ENCODE measurements around the gene SAA2. TPM values are rescaled to one million over a fixed set of nuclear protein-coding genes. Genes with fewer than 3 reads are reported as not detected.
"Not testable (repeated sequence)": the region's sequence is repeated elsewhere in the genome, so short reads cannot be mapped to it uniquely, and the experiment has no call there.

Gene SAA2
- polyA plus RNA-seq, 1 donor, result not detected

GRCh38 chr11:18253233-18253632 is 4.8 kb upstream of the SAA2 start:
- no peak for DNase-seq (ENCODE audit: low read depth)

- DNase-seq (ENCODE audit: low read depth), result not testable (repeated sequence)
Measured at GRCh38 chr11:18247191-18247581, 1.3 kb downstream of the SAA2 start.

- DNase-seq (ENCODE audit: low read depth), result not testable (repeated sequence)
Measured at GRCh38 chr11:18246379-18247190, 1.9 kb downstream of the SAA2 start.

DNA sequence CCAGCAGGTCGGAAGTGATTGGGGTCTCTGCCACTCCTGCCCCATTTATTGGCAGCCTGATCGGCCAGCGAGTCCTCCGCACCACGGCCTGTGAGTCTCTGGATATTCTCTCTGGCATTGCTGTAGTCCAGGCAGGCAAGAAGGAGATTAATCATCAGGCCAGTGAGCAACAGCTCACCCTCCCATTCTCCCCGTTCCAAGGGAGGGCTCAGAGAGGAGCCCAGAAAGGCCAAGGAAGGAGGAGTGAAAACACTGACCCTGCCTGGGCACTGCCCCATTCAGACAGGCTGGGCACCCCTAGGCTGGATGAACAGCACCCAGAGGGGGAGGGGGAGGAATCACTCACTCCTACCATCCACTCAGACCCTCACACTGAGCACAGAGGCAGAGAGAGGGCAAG is 3.1 kb downstream of the SAA2 start:
- DNase-seq (ENCODE audit: low read depth), result no peak

GRCh38 chr11:18243783-18244362 is 4.6 kb downstream of the SAA2 start:
- DNase-seq (ENCODE audit: low read depth), result peak; percentile 1

- DNase-seq (ENCODE audit: low read depth), result no peak
Measured at GRCh38 chr11:18239655-18240054, 8.8 kb downstream of the SAA2 start.

DNA sequence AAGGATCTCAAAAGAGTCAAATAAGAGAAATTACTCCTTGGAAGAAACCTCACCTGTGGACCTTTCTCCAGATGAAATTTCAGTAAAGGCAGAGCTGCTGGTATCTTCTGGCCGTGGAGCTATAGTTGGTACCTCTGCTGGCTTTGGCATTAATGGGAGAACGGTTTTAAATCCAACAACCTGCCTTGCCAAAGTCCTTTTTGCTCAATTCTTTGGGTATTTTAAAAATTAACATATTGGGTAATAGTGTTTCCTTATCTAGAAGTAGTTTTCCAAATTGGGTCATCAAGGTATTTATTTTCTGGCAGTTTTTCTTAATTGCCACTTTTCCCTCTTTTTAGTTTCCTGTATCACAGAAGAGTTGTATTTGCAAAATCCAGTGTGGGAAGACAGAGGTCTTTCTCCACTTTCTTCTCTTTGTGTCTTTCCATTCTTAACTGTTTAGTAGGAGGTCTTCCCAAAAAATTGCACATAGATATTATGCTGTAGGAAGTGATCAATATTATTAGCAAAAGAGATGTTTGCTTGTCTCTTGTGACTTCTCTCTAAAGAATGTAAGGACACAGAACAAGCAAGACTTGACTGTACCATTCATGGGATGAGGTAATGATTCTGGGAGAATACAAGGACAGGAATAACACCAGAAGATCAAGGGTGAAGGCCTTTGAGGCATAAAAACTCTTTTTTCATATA is 11.7 kb downstream of the SAA2 start, which contains the start of gene SAA4:
TSS of gene SAA4 (minus strand) at position 139 of the 693 bp plus-strand sequence. CDS start 876 bp downstream, outside the sequence.
- DNase-seq (ENCODE audit: low read depth), result no peak

- DNase-seq (ENCODE audit: low read depth), result no peak
Measured at GRCh38 chr11:18235394-18236334, 12.8 kb downstream of the SAA2 start.

- no peak for DNase-seq (ENCODE audit: low read depth)
Measured at GRCh38 chr11:18233912-18234311, 14.6 kb downstream of the SAA2 start.

DNA sequence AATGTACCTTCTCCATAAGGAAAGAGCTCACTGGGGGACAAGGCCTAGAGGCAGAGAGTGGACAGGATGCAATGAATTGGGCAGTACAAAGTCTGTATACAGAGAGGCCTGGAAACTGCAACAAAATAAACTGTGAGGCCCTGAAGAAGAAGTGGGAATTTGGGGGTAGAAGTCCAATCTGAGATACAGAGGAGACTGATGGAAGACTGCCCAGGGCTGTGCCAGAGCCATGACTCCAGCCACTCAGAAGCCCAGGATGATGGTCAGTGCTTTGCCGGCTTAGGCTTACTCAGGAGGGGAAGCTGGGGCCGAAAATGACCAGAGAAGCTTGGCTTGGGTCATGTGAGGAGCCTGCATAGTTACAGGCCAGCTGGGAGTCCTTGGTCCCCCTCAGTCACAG is 17.6 kb downstream of the SAA2 start:
- DNase-seq (ENCODE audit: low read depth), result no peak

- DNase-seq (ENCODE audit: low read depth), result no peak
Measured at GRCh38 chr11:18229501-18229900, 19.0 kb downstream of the SAA2 start.

- DNase-seq (ENCODE audit: low read depth), result no peak
Measured at GRCh38 chr11:18225913-18226312, 22.6 kb downstream of the SAA2 start.

GRCh38 chr11:18223591-18224387 is 24.7 kb downstream of the SAA2 start:
- DNase-seq (ENCODE audit: low read depth), result no peak

DNA sequence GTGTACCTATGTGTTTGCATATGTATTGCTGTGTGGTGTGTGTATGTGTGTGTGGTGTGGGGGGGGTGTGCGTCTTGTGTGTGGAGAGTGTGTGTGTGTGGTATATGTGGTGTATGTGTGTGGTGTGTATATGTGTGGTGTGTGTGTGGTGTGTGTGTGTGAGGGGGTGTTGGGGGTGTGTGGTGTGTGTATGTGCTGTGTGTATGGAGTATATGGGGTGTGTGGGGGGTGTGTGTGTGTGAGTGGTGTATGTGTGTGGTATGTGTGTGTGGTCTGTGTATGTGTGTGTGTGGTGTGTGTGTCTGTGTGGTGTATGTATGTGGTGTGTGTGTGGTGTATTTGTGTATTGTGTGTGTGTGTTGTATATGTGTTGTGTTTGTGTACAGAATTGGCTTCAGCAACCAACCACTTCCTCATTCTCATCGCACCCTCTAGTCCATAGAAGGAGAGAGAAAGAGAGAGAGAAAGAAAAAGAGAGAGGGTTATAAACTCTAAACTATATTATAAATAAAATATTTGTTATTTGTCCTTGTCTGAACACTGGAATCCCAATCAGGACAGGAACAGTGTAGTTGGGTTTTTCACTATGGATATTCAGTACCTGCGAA is 25.6 kb downstream of the SAA2 start:
- DNase-seq (ENCODE audit: low read depth), result no peak

DNA sequence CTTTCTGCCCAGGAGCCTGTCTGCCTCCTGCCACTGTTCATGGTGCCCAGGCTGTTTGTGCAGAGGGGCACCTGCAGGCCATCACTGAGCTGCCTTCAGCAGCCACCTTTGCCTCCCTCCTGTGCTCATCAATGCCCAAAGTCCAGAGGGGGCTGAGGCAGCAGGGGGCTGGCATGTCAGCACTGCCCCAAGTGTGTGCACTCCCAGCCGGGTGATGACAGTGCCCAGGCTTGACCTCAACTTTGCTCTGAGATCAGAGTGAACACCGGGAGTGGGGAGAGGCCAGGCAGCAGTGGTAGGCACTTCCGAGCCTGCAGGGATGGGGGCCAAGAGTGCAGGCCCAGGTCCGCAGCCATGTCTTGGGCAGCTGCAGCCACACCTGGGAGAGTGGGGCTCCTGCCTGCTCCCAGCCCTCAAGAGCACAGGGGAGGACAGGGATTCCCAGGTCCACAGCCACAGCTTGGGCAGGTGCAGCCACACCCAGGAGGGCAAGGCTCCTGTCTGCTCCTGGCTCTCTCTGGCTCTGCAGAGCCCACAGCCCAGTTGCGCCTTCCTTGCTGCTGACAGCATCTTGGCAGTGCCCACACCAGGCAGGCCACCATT is 27.1 kb downstream of the SAA2 start:
- no peak for DNase-seq (ENCODE audit: low read depth)

- DNase-seq (ENCODE audit: low read depth), result no peak
Measured at GRCh38 chr11:18209058-18209457, 39.4 kb downstream of the SAA2 start.

DNA sequence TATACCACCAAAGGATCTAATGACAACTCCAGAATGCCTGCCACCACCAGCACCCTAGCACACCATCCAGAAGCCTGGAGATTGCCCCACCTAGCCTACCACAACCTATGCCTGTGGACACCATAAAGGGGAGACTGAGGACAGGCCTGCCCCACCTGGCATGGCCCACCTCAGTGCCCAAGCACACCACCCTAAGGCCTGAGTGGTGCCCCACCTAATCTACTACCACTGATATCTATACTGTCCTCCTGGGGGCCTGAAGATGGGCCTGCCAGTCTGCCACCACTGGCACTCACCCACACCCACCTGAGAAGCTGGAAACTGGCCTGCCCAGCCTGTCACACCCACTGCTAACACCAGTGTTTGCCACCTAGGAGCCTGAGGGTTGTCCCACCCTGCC is 43.7 kb downstream of the SAA2 start:
- DNase-seq (ENCODE audit: low read depth), result no peak

- no peak for DNase-seq (ENCODE audit: low read depth)
Measured at GRCh38 chr11:18204220-18204619, 44.2 kb downstream of the SAA2 start.

DNA sequence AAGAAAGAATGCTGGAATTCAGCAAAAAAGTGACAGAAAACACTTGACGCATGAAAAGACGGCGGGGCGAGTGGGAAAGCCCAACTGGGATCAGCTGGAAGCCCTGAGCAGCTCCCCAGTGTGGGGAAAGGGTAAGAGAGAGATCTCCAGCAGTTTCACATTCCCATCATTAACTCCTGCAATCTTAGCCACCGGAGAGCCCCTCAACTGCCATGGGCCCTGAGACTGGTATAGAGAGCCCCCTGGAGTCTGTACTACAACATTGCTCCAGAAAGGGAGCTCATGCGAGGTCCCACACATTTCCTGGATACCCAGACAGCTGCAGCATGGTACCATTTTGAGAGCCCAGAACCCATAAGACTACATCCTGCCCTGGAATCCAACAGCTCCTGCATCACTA is 44.7 kb downstream of the SAA2 start:
- no peak for DNase-seq (ENCODE audit: low read depth)

DNA sequence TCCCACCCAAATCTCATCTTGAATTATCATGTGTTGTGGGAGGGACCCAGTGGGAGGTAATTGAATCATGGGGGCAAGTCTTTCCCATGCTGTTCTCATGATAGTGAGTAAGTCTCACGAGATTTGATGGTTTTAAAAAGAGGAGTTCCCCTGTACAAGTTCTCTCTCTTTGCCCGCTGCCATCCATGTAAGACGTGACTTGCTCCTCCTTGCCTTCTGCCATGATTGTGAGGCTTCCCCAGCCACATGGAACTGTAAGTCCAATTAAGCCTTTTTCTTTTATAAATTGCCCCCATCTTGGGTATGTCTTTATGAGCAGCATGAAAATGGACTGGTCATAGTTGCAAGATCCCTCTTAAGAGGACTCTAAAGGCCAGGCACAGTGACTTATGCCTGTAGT is 50.7 kb downstream of the SAA2 start:
- not testable (repeated sequence) for DNase-seq (ENCODE audit: low read depth)
